ENCODE measurements around the gene GNRH2.
A peak's percentile ranks its signal among the peaks of the same experiment; 100 is the strongest.

GNRH2 gene

DNA sequence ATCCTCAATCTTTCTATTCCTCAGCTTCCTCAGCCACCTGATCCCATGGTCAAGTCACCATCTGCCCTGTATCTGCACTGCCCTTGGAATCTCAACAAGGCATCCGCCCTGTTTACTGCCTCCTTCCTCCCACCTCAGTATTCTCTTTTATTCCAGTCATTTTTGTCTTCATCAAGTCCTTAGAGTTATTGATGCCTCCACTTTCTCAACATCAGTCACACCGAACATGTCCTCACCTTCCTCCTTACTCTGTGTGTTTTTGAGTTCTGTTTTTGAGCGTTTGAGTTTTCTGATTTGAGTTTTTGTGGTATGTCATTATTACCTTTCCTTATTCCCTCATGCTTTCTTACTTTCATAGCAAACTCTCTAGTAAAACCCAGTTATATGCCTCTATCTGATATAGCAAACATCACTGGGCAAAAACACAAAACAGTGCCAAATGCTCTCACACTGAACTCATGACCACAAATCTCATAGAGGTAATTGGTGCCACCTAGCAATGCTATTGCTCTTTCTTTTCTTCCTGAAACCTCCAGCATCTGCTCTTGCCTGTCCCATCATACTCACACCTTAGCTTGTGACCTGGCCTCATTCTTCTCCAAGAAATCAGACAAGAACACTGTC lies 11.8 kb upstream of the GNRH2 start:
- no peak overlapping the region for H3K27ac ChIP-seq
- TF ChIP-seq, protein P1, sequence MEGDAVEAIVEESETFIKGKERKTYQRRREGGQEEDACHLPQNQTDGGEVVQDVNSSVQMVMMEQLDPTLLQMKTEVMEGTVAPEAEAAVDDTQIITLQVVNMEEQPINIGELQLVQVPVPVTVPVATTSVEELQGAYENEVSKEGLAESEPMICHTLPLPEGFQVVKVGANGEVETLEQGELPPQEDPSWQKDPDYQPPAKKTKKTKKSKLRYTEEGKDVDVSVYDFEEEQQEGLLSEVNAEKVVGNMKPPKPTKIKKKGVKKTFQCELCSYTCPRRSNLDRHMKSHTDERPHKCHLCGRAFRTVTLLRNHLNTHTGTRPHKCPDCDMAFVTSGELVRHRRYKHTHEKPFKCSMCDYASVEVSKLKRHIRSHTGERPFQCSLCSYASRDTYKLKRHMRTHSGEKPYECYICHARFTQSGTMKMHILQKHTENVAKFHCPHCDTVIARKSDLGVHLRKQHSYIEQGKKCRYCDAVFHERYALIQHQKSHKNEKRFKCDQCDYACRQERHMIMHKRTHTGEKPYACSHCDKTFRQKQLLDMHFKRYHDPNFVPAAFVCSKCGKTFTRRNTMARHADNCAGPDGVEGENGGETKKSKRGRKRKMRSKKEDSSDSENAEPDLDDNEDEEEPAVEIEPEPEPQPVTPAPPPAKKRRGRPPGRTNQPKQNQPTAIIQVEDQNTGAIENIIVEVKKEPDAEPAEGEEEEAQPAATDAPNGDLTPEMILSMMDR (conservative IDR thresholded peaks at IDR 0.05), result no peak
- TF ChIP-seq ZFX (IDR thresholded peaks at IDR 0.05), result no peak

DNA sequence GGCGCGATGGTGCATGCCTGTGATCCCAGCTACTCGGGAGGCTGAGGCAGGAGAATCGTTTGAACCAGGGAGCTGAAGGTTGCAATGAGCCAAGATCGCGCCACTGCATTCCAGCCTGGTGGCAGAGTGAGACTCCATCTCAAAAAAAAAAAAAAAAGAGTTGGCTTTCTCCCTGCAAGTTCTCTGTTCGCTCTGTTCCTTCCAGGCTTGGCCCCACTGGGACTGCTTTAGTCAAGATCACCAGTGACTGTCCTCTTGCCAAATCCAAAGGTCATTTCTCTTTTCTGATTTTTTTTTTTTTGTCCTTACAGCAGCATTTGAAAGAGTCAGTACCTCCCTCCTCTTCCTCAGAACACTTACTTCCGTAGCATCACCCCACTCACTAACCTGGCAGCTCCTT lies 10.8 kb upstream of the GNRH2 start:
- no peak overlapping the region for H3K27ac ChIP-seq
- TF ChIP-seq, protein P1 (conservative IDR thresholded peaks at IDR 0.05), result no peak
- no peak for TF ChIP-seq ZFX (IDR thresholded peaks at IDR 0.05)

DNA sequence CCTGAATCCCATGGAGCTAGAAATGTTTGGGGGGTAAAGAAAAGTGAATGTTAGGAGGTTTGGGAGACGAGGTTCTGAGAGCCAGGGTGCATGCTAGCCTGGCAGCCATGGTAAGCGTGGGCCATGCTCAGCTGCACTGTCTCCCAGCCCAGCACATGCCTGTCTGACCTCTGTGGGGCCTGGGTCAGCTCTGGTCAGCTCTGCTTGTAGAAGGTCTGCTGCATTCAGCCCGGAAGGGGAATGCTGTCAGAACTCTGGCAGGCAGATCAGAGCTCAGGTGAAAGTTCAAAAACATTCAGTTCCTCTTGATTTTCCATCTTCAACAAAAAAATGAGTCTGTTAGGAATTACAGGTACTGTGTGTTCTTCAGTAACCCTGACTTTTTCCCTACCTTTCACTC lies 5.8 kb upstream of the GNRH2 start:
- TF ChIP-seq ZFX (IDR thresholded peaks at IDR 0.05), result no peak
- no peak overlapping the region for H3K27ac ChIP-seq

DNA sequence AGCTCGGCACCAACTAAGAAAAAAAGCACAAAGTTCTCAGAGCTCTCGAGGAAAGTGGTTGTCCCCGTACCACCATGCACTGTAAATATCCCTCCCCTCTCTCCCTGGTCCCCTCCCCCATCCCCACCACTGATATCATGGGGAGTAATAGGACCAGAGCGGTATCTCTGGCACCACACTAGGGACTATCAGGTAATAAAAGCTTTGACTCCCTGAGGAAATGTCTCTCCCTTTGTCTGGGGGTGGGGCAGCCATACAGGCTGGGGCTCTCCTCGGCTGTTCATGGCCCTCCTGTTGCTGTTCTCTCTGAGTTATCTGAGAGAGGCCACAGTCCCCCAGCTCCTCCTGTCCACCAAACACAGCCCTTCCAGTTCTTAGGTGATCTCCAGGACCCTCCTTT lies 5.0 kb upstream of the GNRH2 start:
- TF ChIP-seq, protein P1 (conservative IDR thresholded peaks at IDR 0.05), result no peak
- no peak for TF ChIP-seq ZFX (IDR thresholded peaks at IDR 0.05)
- H3K27ac ChIP-seq, result no peak overlapping the region

DNA sequence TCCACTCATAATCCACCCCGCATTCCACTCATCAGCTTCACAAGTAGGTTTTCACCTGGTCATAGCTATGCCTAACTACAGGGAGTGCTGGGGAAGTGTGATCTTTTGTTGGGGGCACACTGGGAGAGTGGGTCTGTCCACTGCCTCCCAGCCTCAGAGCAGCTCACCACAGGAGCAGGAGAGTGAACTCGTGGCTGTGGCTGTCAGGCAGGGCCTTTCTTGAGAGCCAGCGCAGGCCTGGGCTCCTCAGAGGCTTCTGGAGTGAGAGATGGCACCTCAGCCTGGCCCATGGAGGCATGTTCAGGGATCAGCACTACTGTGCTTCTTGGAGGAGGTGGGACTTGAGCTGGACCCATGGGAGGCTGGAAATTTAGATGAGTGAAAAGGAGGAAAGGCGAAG lies 4.0 kb upstream of the GNRH2 start:
- no peak for TF ChIP-seq ZFX (IDR thresholded peaks at IDR 0.05)
- TF ChIP-seq, protein P1 (conservative IDR thresholded peaks at IDR 0.05), result no peak

DNA sequence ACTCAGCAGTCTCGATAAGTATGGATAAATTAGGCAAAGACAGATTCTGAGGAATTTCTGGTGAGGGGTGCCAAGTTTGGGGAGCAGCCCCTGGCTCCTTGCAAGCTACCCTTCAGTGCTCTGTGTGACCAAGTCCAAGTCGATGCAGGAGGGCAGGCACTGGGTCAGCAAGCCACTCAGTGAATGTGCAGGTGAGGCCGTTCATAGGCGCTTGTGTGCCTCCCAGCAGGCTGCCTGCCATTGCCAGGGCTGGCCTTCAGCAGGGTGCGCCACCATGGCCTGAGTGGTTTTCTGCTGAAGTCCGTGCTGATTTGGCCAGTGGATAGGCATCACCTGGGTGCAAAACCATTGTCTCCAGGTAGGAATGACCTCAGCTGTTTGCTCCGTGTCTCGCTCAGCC lies 3.3 kb upstream of the GNRH2 start:
- TF ChIP-seq ZFX (IDR thresholded peaks at IDR 0.05), result no peak
- TF ChIP-seq, protein P1 (conservative IDR thresholded peaks at IDR 0.05), result no peak
- no peak overlapping the region for H3K27ac ChIP-seq

More for the DNA sequence above, 4.0 kb upstream of the GNRH2 start:
- no peak overlapping the region for H3K27ac ChIP-seq

DNA sequence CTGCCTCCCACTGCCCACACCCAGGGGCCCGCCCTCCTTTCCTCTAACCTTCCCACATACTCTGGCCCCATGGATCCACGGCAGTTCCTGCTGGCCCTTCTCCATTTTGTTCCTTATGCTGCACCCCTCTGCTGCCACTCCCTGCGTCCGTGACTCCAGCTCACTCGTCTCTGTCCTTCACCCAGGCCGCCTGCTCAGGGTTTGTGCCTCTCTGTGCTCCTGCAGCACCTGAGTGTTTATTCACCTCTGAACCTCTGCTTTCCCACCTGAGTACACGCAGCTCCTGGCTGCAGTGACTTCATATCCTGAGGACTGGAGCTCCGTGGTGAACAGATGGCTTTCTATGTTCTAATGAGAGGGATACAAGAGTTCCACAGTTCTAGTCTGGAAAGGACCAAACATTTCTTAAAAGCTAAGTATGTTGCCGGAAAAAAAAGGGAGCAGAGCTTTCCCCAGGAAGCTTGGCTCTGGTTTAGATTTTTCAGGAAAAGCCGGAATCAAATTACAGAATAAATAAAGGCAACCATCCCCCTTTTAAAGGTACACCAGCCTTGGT lies 1.5 kb upstream of the GNRH2 start:
- TF ChIP-seq ZFX (IDR thresholded peaks at IDR 0.05), result no peak
- TF ChIP-seq, protein P1 (conservative IDR thresholded peaks at IDR 0.05), result no peak
- H3K27ac ChIP-seq, result peak overlapping the region; percentile 74

DNA sequence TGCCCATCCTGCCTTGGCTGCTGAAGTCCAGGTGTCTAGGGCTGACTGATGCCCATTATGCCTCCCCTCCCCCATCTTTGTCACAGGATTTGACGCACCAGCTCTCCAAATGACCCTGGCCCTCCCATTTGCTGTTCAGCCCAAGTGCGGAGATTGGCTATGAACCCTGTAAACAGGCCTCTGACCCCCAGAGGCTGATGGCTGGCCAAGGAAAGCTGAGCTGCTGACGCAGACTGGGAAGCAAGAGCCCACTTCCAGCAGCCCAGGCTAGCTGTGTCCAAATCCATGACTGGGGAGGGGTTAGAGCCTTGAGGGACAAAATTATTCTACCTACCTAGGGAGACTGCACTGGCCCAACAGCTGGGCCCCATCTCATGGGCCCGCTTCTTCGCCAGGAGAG lies 797 bp upstream of the GNRH2 start:
- peak overlapping the region; percentile 74 for H3K27ac ChIP-seq
- TF ChIP-seq, protein P1 (conservative IDR thresholded peaks at IDR 0.05), result no peak
- no peak for TF ChIP-seq ZFX (IDR thresholded peaks at IDR 0.05)

All from C4-2B (cell line).